IMR-90 (cell line): ENCODE data around the gene SLC24A3. TPM values are rescaled to one million over a fixed set of nuclear protein-coding genes. Genes with fewer than 3 reads are reported as not detected.
A peak's percentile ranks its signal among the peaks of the same experiment; 100 is the strongest.

Source experiments
- ATAC-seq: fragments of 200-7000 bp; cut with Tn5 transposase; 2 replicates; pipeline ENCODE4 v1.9.1; 2020; ENCODE audit warnings: low read depth, mild to moderate bottlenecking, moderate library complexity
- BruUV-seq: library from RNA; stranded (reverse); fragments of 400-500 nt; replicated peaks from 2 replicates; lab custom pipeline; 2021; lab: Mats Ljungman, UMichigan
- CTCF ChIA-PET: fragments of 300-600 bp; formaldehyde crosslinking; extraction: SDS; loops from one replicate; lab custom pipeline; 2021; ENCODE audit warnings: antibody characterized with exemption; lab: Yijun Ruan, JAX
- POLR2A ChIA-PET: fragments of 300-600 bp; sonication (Branson Sonifier 250); formaldehyde crosslinking; loops from one replicate; lab custom pipeline; 2022; ENCODE audit warnings: antibody characterized with exemption; ENCODE audit not compliant: unreplicated experiment; lab: Charles Lee
- DNase-seq: peaks from one replicate; pipeline ENCODE4 v3.0.0; 2013
- H2AFZ ChIP-seq: replicated peaks from 2 replicates; pipeline ENCODE3; 2013; ENCODE audit warnings: low read length, mild to moderate bottlenecking; ENCODE audit not compliant: poor library complexity
- H2AK5ac ChIP-seq: 2 replicates; pipeline ENCODE4 v1.6.1; 2013; ENCODE audit warnings: low read depth, low read length, inconsistent platforms
- H2AK9ac ChIP-seq: replicated peaks from 2 replicates; pipeline ENCODE3; 2013; ENCODE audit warnings: mild to moderate bottlenecking, low read depth, low read length, moderate library complexity; ENCODE audit not compliant: poor library complexity
- H2BK120ac ChIP-seq: 2 replicates; pipeline ENCODE4 v1.6.1; 2013; ENCODE audit warnings: low read depth, low read length, inconsistent platforms
- H2BK15ac ChIP-seq: 3 replicates; pipeline ENCODE4 v1.6.1; 2013; ENCODE audit warnings: low read depth, low read length, inconsistent platforms
- H2BK20ac ChIP-seq: 2 replicates; pipeline ENCODE4 v1.6.1; 2013; ENCODE audit warnings: low read depth, mild to moderate bottlenecking, inconsistent platforms, low read length, moderate library complexity
- H2BK5ac ChIP-seq: 2 replicates; pipeline ENCODE4 v1.6.1; 2013; ENCODE audit warnings: mild to moderate bottlenecking, low read depth, low read length, inconsistent platforms; ENCODE audit not compliant: poor library complexity, severe bottlenecking
- H3K14ac ChIP-seq: replicated peaks from 2 replicates; pipeline ENCODE4 v1.6.1; 2013; ENCODE audit warnings: low read depth, low read length, inconsistent platforms
- H3K18ac ChIP-seq: 2 replicates; pipeline ENCODE4 v1.6.1; 2013; ENCODE audit warnings: low read depth, low read length, control low read depth
- H3K23ac ChIP-seq: 2 replicates; pipeline ENCODE4 v1.6.1; 2013; ENCODE audit warnings: low read depth, low read length, inconsistent platforms
- H3K27ac ChIP-seq: 2 replicates; pipeline ENCODE4 v1.5.1; 2013; ENCODE audit warnings: mild to moderate bottlenecking, control low read depth, low read length; ENCODE audit not compliant: insufficient read depth
- H3K27me3 ChIP-seq: 2 replicates; pipeline ENCODE4 v1.6.1; 2013; ENCODE audit warnings: low read length; ENCODE audit not compliant: control insufficient read depth, insufficient read depth
- H3K36me3 ChIP-seq: 2 replicates; pipeline ENCODE4 v1.6.1; 2013; ENCODE audit warnings: low read length, mixed read lengths; ENCODE audit not compliant: control insufficient read depth, insufficient read depth
- H3K4ac ChIP-seq: 2 replicates; pipeline ENCODE4 v1.6.1; 2013; ENCODE audit warnings: low read depth, low read length, inconsistent platforms
- H3K4me1 ChIP-seq: 2 replicates; pipeline ENCODE4 v1.6.1; 2013; ENCODE audit warnings: low read length, mixed read lengths; ENCODE audit not compliant: control insufficient read depth, insufficient read depth
- H3K4me2 ChIP-seq: 2 replicates; pipeline ENCODE4 v1.6.1; 2013; ENCODE audit warnings: low read depth, mild to moderate bottlenecking, control low read depth, low read length, moderate library complexity
- H3K4me3 ChIP-seq: 2 replicates; pipeline ENCODE4 v1.5.1; 2013; ENCODE audit warnings: low read depth, mild to moderate bottlenecking, control low read depth, low read length, moderate library complexity; ENCODE audit not compliant: insufficient read depth
- H3K56ac ChIP-seq: 2 replicates; pipeline ENCODE4 v1.6.1; 2013; ENCODE audit warnings: low read length, inconsistent platforms; ENCODE audit not compliant: insufficient read depth; ENCODE audit errors: extremely low read depth
- H3K79me1 ChIP-seq, 2 experiments: 2 replicates each; pipeline ENCODE4 v1.6.1; 2013; ENCODE audit warnings: low read length in 2 of 2, inconsistent platforms in 1 of 2, low read depth in 1 of 2
- H3K9ac ChIP-seq: 2 replicates; pipeline ENCODE4 v1.6.1; 2013; ENCODE audit warnings: low read depth, low read length, control low read depth
- H3K9me1 ChIP-seq: 2 replicates; pipeline ENCODE4 v1.6.1; 2013; ENCODE audit warnings: low read length, inconsistent platforms; ENCODE audit not compliant: insufficient read depth
- H3K9me3 ChIP-seq: 2 replicates; pipeline ENCODE4 v1.6.1; 2013; ENCODE audit warnings: low read length; ENCODE audit not compliant: control insufficient read depth, insufficient read depth
- H4K20me1 ChIP-seq: 2 replicates; pipeline ENCODE4 v1.6.1; 2013; ENCODE audit warnings: low read length, inconsistent platforms; ENCODE audit not compliant: insufficient read depth
- H4K5ac ChIP-seq: 2 replicates; pipeline ENCODE4 v1.6.1; 2013; ENCODE audit warnings: mild to moderate bottlenecking, low read depth, low read length, control low read depth
- H4K8ac ChIP-seq, 2 experiments: 2 replicates each; pipeline ENCODE4 v1.6.1; 2013; ENCODE audit warnings: low read depth in 2 of 2, low read length in 2 of 2, control low read depth in 1 of 2, inconsistent platforms in 1 of 2
- H4K91ac ChIP-seq: 2 replicates; pipeline ENCODE4 v1.6.1; 2013; ENCODE audit warnings: low read depth, low read length, inconsistent platforms; ENCODE audit not compliant: insufficient read depth
- CHD1 ChIP-seq: IDR thresholded peaks from 2 replicates; pipeline ENCODE4 v1.6.1; 2012; ENCODE audit warnings: low read depth, low read length, improper control_type of control experiment
- FOS ChIP-seq: fragments of 150-350 bp; IDR thresholded peaks from 2 replicates; pipeline ENCODE4 v1.6.1; 2016; ENCODE audit warnings: low read depth, low read length
- RAD21 ChIP-seq: IDR thresholded peaks from 2 replicates; pipeline ENCODE4 v1.6.1; 2012; ENCODE audit warnings: low read length, improper control_type of control experiment
- RFX5 ChIP-seq: IDR thresholded peaks from 2 replicates; pipeline ENCODE4 v1.8.0; 2012; ENCODE audit warnings: low read depth, mild to moderate bottlenecking, low read length, moderate library complexity
- WGBS, 2 experiments: methylation state at CpG; one replicate each; pipeline versions ENCODE4 v1.1.5 to v1.1.7; 2013; ENCODE audit warnings: missing lambda C conversion rate in 2 of 2; ENCODE audit not compliant: insufficient read length in 1 of 2; ENCODE audit errors: extremely low coverage in 2 of 2; 5-methylcytosine and 5-hydroxymethylcytosine counted together
- dilution Hi-C: fragments of 300-500 bp; cut with HindIII; formaldehyde crosslinking; loops from one replicate; pipeline ENCODE4 v1.14.3; 2018; ENCODE audit warnings: low sequenced_read_pairs; ENCODE audit not compliant: unreplicated experiment
- in situ Hi-C: fragments of 300-500 bp; cut with MboI; formaldehyde crosslinking; loops from 3 replicates; pipeline ENCODE4 v1.14.3; 2019; ENCODE audit warnings: low sequenced_read_pairs, inconsistent platforms, mixed read lengths
- intact Hi-C: fragments of 100-400 bp; cut with micrococcal nuclease; formaldehyde crosslinking; loops from 2 replicates; pipeline ENCODE4 v1.10.0; 2022
- polyA plus RNA-seq, 3 experiments: library from polyadenylated mRNA; depleted of rRNA; stranded (reverse); fragments of >200 nt; gene quantifications; 2 replicates each; pipeline ENCODE4 v1.2.3, GENCODE V29; 2012; ENCODE audit warnings: low replicate concordance in 1 of 3
- total RNA-seq: library from RNA; depleted of rRNA; stranded (reverse); fragments of >200 nt; gene quantifications from 2 replicates; pipeline ENCODE4 v1.2.3, GENCODE V29; 2012

SLC24A3 gene
- total and polyA plus RNA-seq, 2 of the 4 experiments (the other 2 are of a cell fraction): not detected

DNA sequence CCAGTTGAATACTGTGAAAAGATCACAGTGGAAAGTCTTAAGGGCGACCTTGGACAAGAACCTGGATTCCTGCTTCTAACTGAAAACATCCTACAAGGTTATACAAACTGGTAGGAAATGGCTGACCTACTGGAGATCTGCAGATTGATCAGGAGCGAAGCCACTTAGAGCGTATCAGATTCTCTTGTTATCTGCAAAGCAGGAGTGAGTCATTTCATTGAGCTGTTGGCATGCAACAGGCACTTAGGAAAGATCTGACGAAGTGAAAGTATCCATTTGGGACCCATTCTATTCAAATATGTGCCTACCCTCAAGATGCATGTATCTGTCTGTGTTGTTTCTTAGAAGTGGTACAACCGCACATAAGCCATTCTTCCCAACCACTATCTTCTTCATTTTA lies 414.5 kb downstream of the SLC24A3 start:
- ATAC-seq: no peak
- Histone ChIP-seq H2AFZ (no peak overlapping the region), H4K8ac (no peak overlapping the region), H2BK15ac (no peak overlapping the region), H4K20me1 (no peaks in the 10 kb centered on the region), H3K14ac (no peak overlapping the region), H3K79me1 (no peaks in the 10 kb centered on the region), H3K4me3 (no peak overlapping the region), H2AK5ac (no peak overlapping the region), H3K4me1 (no peaks in the 10 kb centered on the region), H3K4ac (no peak overlapping the region), H3K27me3 (peaks cover 2% of the 10 kb centered on the region), H3K9me3 (no peaks in the 10 kb centered on the region), H3K4me2 (0 out of 2 replicates have a peak overlapping the region, but pooled peaks have one; percentile 50), H3K9ac (no peak overlapping the region), H3K23ac (no peak overlapping the region), H2BK120ac (no peak overlapping the region), H2BK20ac (no peak overlapping the region), H3K56ac (no peak overlapping the region), H3K36me3 (no peaks in the 10 kb centered on the region), H4K91ac (no peak overlapping the region), H2AK9ac (no peak overlapping the region), H2BK5ac (no peak overlapping the region), H4K5ac (no peak overlapping the region), H3K9me1 (no peaks in the 10 kb centered on the region), H3K27ac (no peak overlapping the region), H3K18ac (no peak overlapping the region)
- peak; percentile 26 for DNase-seq
- no peak for TF ChIP-seq RAD21
- no peak for TF ChIP-seq FOS
- no peak for TF ChIP-seq RFX5
- no peak for TF ChIP-seq CHD1
- dilution Hi-C loops: no loop called here
- ChIA-PET POLR2A (no interaction called here), CTCF (no interaction called here)
- WGBS, 2 experiments: no CpG with 5 or more reads among the region's 5 CpGs
- intact Hi-C loops: no loop called here
- BruUV-seq: no TSS peak
- in situ Hi-C loops: no loop called here
